ENCODE results near the gene CTTN. TPM values are rescaled to one million over a fixed set of nuclear protein-coding genes. Genes with fewer than 3 reads are reported as not detected.
A peak's percentile ranks its signal among the peaks of the same experiment; 100 is the strongest.

Gene CTTN
- total and polyA plus RNA-seq, 9 of the 15 experiments (the other 6 are each of a cell fraction or from before 2014, with no cell fraction given) = 9.9 to 158 (median 99.7) TPM

DNA sequence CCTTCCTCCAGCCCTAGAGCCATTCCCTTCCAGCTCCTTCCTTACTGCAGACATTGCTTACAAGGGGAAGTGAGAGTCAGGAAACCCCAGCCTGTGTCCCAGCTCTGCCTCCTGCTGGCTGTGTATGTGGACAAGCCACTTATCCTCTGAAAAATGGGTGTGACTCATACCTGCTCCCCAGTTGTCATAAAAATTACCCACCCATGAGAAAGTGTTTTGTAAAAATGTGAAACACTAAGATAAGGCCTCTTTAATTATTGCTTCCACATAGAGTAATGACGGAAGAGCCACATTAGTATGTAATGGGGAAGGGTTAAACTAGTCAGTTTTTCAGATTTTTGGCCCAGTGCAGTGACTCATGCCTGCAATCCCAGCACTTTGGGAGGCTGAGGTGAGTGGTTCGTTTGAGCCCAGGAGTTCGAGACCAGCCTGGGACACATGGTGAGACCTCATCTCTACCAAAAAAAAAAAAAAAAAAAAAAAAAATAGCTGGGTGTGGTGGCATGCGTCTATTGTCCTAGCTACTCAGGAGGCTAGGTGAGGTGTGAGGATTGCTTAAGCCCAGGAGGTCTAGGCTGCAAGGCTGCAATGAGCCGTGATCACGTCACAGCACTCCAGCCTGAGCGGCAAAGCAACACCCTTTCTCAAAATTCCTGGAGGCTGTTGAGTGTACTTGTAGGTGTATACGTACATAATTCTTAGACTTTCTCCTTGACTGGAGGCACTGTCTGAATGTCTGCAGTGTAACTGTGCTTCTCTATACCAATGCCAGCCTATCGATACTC, 84.9 kb downstream of the CTTN start (continued):
- TF ChIP-seq, protein P1, sequence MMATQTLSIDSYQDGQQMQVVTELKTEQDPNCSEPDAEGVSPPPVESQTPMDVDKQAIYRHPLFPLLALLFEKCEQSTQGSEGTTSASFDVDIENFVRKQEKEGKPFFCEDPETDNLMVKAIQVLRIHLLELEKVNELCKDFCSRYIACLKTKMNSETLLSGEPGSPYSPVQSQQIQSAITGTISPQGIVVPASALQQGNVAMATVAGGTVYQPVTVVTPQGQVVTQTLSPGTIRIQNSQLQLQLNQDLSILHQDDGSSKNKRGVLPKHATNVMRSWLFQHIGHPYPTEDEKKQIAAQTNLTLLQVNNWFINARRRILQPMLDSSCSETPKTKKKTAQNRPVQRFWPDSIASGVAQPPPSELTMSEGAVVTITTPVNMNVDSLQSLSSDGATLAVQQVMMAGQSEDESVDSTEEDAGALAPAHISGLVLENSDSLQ (IDR thresholded peaks at IDR 0.05) = no peak
- TF ChIP-seq NFYB (IDR thresholded peaks at IDR 0.05; ENCODE audit: extremely low read depth, insufficient read length) (no peak), NFE2L1 (tag; IDR thresholded peaks at IDR 0.05; ENCODE audit: borderline replicate concordance, low read depth) (no peak), JUN (IDR thresholded peaks at IDR 0.05; ENCODE audit: borderline replicate concordance, low read depth, low read length) (peak; percentile 67), JUN (CRISPR knock-in tag; IDR thresholded peaks at IDR 0.05; ENCODE audit: borderline replicate concordance) (no peak), ZKSCAN8 (CRISPR knock-in tag; IDR thresholded peaks at IDR 0.05) (no peak), HOXB6 (CRISPR knock-in tag; IDR thresholded peaks at IDR 0.05; ENCODE audit: borderline replicate concordance) (no peak), FOSL1 (tag; conservative IDR thresholded peaks at IDR 0.05) (peak; percentile 97), NR2C2 (CRISPR knock-in tag; IDR thresholded peaks at IDR 0.05) (no peak), NR2C2 (tag; IDR thresholded peaks at IDR 0.05) (no peak), ZNF780A (CRISPR knock-in tag; IDR thresholded peaks at IDR 0.05) (no peak), ETV6 (IDR thresholded peaks at IDR 0.05; ENCODE audit: borderline replicate concordance in 1 of 2, low read depth in 2 of 2, low read length in 1 of 2) (no peak), ETV6 (CRISPR knock-in tag; IDR thresholded peaks at IDR 0.05; ENCODE audit: borderline replicate concordance) (no peak)
- TF ChIP-seq, protein P2, sequence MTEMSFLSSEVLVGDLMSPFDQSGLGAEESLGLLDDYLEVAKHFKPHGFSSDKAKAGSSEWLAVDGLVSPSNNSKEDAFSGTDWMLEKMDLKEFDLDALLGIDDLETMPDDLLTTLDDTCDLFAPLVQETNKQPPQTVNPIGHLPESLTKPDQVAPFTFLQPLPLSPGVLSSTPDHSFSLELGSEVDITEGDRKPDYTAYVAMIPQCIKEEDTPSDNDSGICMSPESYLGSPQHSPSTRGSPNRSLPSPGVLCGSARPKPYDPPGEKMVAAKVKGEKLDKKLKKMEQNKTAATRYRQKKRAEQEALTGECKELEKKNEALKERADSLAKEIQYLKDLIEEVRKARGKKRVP (CRISPR knock-in tag; IDR thresholded peaks at IDR 0.05) = no peak
- TF ChIP-seq, protein P3, sequence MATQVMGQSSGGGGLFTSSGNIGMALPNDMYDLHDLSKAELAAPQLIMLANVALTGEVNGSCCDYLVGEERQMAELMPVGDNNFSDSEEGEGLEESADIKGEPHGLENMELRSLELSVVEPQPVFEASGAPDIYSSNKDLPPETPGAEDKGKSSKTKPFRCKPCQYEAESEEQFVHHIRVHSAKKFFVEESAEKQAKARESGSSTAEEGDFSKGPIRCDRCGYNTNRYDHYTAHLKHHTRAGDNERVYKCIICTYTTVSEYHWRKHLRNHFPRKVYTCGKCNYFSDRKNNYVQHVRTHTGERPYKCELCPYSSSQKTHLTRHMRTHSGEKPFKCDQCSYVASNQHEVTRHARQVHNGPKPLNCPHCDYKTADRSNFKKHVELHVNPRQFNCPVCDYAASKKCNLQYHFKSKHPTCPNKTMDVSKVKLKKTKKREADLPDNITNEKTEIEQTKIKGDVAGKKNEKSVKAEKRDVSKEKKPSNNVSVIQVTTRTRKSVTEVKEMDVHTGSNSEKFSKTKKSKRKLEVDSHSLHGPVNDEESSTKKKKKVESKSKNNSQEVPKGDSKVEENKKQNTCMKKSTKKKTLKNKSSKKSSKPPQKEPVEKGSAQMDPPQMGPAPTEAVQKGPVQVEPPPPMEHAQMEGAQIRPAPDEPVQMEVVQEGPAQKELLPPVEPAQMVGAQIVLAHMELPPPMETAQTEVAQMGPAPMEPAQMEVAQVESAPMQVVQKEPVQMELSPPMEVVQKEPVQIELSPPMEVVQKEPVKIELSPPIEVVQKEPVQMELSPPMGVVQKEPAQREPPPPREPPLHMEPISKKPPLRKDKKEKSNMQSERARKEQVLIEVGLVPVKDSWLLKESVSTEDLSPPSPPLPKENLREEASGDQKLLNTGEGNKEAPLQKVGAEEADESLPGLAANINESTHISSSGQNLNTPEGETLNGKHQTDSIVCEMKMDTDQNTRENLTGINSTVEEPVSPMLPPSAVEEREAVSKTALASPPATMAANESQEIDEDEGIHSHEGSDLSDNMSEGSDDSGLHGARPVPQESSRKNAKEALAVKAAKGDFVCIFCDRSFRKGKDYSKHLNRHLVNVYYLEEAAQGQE (IDR thresholded peaks at IDR 0.05; ENCODE audit: borderline replicate concordance) = no peak; the same call in 1 of the 2 replicates
- TF ChIP-seq, protein P3 (CRISPR knock-in tag; IDR thresholded peaks at IDR 0.05; ENCODE audit: low read depth) = no peak
- TF ChIP-seq, protein P4, sequence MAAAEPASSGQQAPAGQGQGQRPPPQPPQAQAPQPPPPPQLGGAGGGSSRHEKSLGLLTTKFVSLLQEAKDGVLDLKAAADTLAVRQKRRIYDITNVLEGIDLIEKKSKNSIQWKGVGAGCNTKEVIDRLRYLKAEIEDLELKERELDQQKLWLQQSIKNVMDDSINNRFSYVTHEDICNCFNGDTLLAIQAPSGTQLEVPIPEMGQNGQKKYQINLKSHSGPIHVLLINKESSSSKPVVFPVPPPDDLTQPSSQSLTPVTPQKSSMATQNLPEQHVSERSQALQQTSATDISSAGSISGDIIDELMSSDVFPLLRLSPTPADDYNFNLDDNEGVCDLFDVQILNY (CRISPR knock-in tag; IDR thresholded peaks at IDR 0.05) = no peak

Measured in K562 (cell line).